Measurements from ENCODE around the gene BCL2L1.
A peak's percentile ranks its signal among the peaks of the same experiment; 100 is the strongest.
"Not testable (repeated sequence)": the region's sequence is repeated elsewhere in the genome, so short reads cannot be mapped to it uniquely, and the experiment has no call there.

Gene BCL2L1

GRCh38 chr20:31661625-31662371 lies 60.9 kb downstream of the BCL2L1 start:
- Mint-ChIP-seq H3K4me3 (peak overlapping the region; percentile 75), H3K27me3 (peaks cover 1% of the 10 kb centered on the region), H3K27ac (peak overlapping the region; percentile 6), H3K36me3 (no peaks in the 10 kb centered on the region), H3K9me3 (no peaks in the 10 kb centered on the region), H3K4me1 (peaks cover 12% of the 10 kb centered on the region)
- ATAC-seq (ENCODE audit: low read depth): peak; percentile 90
- peak; percentile 78 for DNase-seq (ENCODE audit: low spot score in 2 of 2)

DNA sequence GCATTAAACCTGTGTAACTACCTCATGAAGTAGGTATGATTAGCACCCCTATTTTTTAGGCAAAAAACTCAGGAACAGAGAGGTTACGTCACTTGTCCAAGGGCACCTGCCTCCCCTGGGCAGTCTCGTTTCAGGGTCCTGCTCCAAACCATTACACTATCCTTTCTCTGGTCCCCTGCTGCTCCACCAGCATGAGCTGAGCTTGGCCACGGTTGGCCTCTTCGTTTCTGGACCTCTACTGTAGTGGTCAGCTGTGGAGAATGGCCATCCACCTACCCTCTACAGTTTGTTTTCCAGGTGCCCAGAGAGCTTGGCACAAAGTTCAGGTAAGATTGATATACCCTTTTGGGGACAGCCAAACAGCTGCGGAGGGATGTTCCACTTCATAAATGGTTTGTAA lies 68.1 kb downstream of the BCL2L1 start:
- Mint-ChIP-seq H3K9me3 (no peaks in the 10 kb centered on the region), H3K36me3 (no peaks in the 10 kb centered on the region), H3K27ac (no peak overlapping the region), H3K4me1 (peaks cover 6% of the 10 kb centered on the region), H3K27me3 (peaks cover 1% of the 10 kb centered on the region), H3K4me3 (no peak overlapping the region)
- no peak for ATAC-seq (ENCODE audit: low read depth)
- DNase-seq (ENCODE audit: low spot score in 2 of 2): no peak

GRCh38 chr20:31653561-31653960 lies 69.1 kb downstream of the BCL2L1 start:
- DNase-seq (ENCODE audit: low spot score in 2 of 2) (no peak), ATAC-seq (ENCODE audit: low read depth) (no peak)
- no peaks in the 10 kb centered on the region for H3K36me3 Mint-ChIP-seq
- H3K27me3 Mint-ChIP-seq: no peaks in the 10 kb centered on the region
- H3K4me3 Mint-ChIP-seq: no peak overlapping the region
- no peak overlapping the region for H3K27ac Mint-ChIP-seq
- no peaks in the 10 kb centered on the region for H3K9me3 Mint-ChIP-seq
- H3K4me1 Mint-ChIP-seq: peaks cover 8% of the 10 kb centered on the region

DNA sequence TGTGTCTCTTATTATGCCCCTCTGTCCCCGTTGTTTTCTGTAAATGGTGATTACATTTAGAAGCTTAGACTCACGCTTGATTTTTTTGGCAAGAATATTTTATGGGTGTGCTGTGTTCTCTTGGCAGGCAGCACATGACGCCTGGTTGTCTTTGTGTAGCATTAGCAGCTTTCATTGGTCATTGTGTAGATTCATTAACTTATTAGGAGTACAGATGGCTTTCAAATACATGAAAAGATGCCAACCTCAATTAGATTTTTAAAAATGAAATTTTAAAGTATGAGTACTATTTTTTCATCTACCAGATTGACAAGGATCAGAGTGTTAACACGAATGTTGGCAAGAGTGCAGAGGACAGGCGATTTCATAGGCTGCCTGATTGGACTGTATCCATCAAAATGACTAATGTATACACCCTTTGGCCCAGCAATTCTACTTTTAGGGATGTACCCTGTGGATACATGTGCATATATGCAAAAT lies 69.7 kb downstream of the BCL2L1 start:
- ATAC-seq (ENCODE audit: low read depth) (no peak), DNase-seq (ENCODE audit: low spot score in 2 of 2) (no peak)
- Mint-ChIP-seq H3K27me3 (no peaks in the 10 kb centered on the region), H3K4me1 (peaks cover 8% of the 10 kb centered on the region), H3K9me3 (no peaks in the 10 kb centered on the region), H3K27ac (no peak overlapping the region), H3K36me3 (no peaks in the 10 kb centered on the region), H3K4me3 (no peak overlapping the region)

DNA sequence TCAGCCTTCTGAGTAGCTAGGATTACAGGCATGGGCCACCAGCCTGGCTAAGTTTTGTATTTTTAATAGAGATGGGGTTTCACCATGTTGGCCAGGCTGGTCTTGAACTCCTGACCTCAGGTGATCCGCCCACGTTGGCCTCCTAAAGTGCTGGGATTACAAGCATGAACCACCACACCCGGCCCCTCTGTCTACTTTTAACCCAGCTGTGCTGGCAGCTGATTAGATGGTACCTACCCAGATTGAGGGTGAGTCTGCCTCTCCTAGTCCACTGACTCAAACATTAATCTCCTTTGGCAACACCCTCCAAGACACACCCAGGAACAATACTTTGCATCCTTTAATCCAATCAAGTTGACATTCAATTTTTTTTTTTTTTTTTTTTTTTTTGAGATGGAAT lies 74.6 kb downstream of the BCL2L1 start:
- not testable (repeated sequence) for H3K27me3 Mint-ChIP-seq; H3K4me1 Mint-ChIP-seq; DNase-seq (ENCODE audit: low spot score in 2 of 2); H3K36me3 Mint-ChIP-seq; H3K27ac Mint-ChIP-seq; H3K9me3 Mint-ChIP-seq; H3K4me3 Mint-ChIP-seq; ATAC-seq (ENCODE audit: low read depth)

DNA sequence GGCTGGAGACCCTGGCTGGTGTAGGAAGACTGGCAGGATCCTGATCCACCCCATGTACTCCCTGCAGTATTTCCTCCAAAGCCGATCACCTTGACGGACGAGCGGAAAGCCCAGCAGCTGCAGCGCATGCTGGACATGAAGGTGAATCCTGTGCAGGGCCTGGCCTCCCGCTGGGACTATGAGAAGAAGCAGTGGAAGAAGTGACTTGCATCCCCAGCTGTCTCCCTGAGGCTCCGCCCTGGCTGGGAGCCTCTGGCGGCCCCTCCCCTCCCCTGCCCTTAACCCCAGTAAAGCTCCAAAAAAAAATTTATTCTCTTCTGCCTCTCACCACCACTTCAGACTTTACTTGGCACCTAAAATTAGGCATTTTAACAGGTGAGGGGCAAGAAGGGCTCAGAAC lies 78.0 kb downstream of the BCL2L1 start:
- no peak overlapping the region for H3K4me3 Mint-ChIP-seq
- no peak overlapping the region for H3K27ac Mint-ChIP-seq
- H3K27me3 Mint-ChIP-seq: peaks cover 12% of the 10 kb centered on the region
- no peaks in the 10 kb centered on the region for H3K9me3 Mint-ChIP-seq
- peaks cover 6% of the 10 kb centered on the region for H3K4me1 Mint-ChIP-seq
- no peaks in the 10 kb centered on the region for H3K36me3 Mint-ChIP-seq
- ATAC-seq (ENCODE audit: low read depth) (no peak), DNase-seq (ENCODE audit: low spot score in 2 of 2) (no peak)

GRCh38 chr20:31643522-31643921 lies 79.1 kb downstream of the BCL2L1 start:
- Mint-ChIP-seq H3K4me1 (peaks cover 4% of the 10 kb centered on the region), H3K9me3 (no peaks in the 10 kb centered on the region), H3K27ac (no peak overlapping the region), H3K36me3 (no peaks in the 10 kb centered on the region), H3K27me3 (peaks cover 12% of the 10 kb centered on the region), H3K4me3 (no peak overlapping the region)
- DNase-seq (ENCODE audit: low spot score in 2 of 2) (no peak), ATAC-seq (ENCODE audit: low read depth) (no peak)

DNA sequence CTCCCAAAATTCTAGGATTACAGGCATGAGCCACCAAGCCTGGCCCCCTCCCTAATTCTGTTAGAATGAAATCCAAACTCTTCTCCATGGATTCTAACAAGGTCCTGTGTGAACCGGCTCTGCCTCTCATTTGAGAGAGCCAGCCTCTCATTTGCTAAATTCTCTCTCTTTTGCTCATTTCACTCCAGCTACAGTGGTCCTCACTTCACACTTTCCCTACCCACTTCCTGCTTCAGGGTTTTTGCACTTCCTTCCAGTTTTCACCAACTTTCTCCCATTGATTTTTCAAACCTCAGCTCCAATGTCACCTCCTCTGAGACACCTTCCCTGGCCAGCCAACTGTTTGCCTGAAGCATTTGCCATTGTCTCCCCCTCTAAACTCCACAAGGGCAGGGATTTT lies 79.8 kb downstream of the BCL2L1 start:
- DNase-seq (ENCODE audit: low spot score in 2 of 2) (no peak), ATAC-seq (ENCODE audit: low read depth) (no peak)
- Mint-ChIP-seq H3K36me3 (no peaks in the 10 kb centered on the region), H3K27ac (no peak overlapping the region), H3K27me3 (peaks cover 14% of the 10 kb centered on the region), H3K4me3 (no peak overlapping the region), H3K4me1 (peaks cover 4% of the 10 kb centered on the region), H3K9me3 (no peaks in the 10 kb centered on the region)

GRCh38 chr20:31641391-31641790 lies 81.3 kb downstream of the BCL2L1 start:
- Mint-ChIP-seq H3K9me3 (no peaks in the 10 kb centered on the region), H3K4me3 (no peak overlapping the region), H3K36me3 (no peaks in the 10 kb centered on the region), H3K4me1 (peaks cover 4% of the 10 kb centered on the region), H3K27me3 (peaks cover 14% of the 10 kb centered on the region), H3K27ac (no peak overlapping the region)
- no peak for DNase-seq (ENCODE audit: low spot score in 2 of 2)
- no peak for ATAC-seq (ENCODE audit: low read depth)

GRCh38 chr20:31640259-31640658 lies 82.4 kb downstream of the BCL2L1 start:
- Mint-ChIP-seq H3K4me3 (no peak overlapping the region), H3K4me1 (peaks cover 4% of the 10 kb centered on the region), H3K36me3 (no peaks in the 10 kb centered on the region), H3K9me3 (no peaks in the 10 kb centered on the region), H3K27ac (no peak overlapping the region), H3K27me3 (peaks cover 15% of the 10 kb centered on the region)
- DNase-seq (ENCODE audit: low spot score in 2 of 2) (no peak), ATAC-seq (ENCODE audit: low read depth) (no peak)

DNA sequence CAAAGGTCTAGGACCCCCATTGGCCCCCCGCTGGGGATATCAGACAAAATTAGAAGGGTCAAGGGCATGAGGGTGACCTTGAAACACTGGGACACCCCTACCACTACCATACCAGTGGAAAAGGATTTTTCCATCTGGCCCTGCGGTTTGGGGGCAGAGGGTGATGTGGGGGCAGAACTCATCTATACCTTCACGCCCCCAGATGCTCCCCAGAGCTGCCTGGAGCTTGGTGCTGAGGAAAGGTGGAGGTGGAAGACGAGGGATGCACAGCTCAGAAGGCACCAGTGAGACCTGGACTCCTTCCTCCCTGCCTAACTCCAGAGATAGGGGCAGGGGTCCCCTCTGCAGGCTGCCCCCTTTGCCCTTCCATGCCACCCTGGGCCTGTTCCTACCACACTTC lies 83.9 kb downstream of the BCL2L1 start:
- Mint-ChIP-seq H3K9me3 (no peaks in the 10 kb centered on the region), H3K36me3 (no peaks in the 10 kb centered on the region), H3K4me3 (no peak overlapping the region), H3K27me3 (peaks cover 15% of the 10 kb centered on the region), H3K4me1 (peaks cover 4% of the 10 kb centered on the region), H3K27ac (no peak overlapping the region)
- DNase-seq (ENCODE audit: low spot score in 2 of 2) (no peak), ATAC-seq (ENCODE audit: low read depth) (no peak)

GRCh38 chr20:31638317-31638716 lies 84.4 kb downstream of the BCL2L1 start:
- no peak overlapping the region for H3K4me3 Mint-ChIP-seq
- H3K27ac Mint-ChIP-seq: no peak overlapping the region
- DNase-seq (ENCODE audit: low spot score in 2 of 2): no peak
- no peaks in the 10 kb centered on the region for H3K9me3 Mint-ChIP-seq
- H3K4me1 Mint-ChIP-seq: peaks cover 4% of the 10 kb centered on the region
- peaks cover 15% of the 10 kb centered on the region for H3K27me3 Mint-ChIP-seq
- H3K36me3 Mint-ChIP-seq: no peaks in the 10 kb centered on the region
- no peak for ATAC-seq (ENCODE audit: low read depth)

GRCh38 chr20:31637660-31638059 lies 85.0 kb downstream of the BCL2L1 start, which contains the start of gene COX4I2:
Gene COX4I2, plus strand, starts transcription at chr20:31637912. Its CDS starts 1,106 bp downstream, at chr20:31639018.
- no peak for ATAC-seq (ENCODE audit: low read depth)
- Mint-ChIP-seq H3K9me3 (no peaks in the 10 kb centered on the region), H3K4me1 (no peaks in the 10 kb centered on the region), H3K36me3 (no peaks in the 10 kb centered on the region), H3K4me3 (no peak within 1 kb of the TSS), H3K27me3 (peaks cover 12% of the 10 kb centered on the region), H3K27ac (no peak within 1 kb of the TSS)
- no peak for DNase-seq (ENCODE audit: low spot score in 2 of 2)

DNA sequence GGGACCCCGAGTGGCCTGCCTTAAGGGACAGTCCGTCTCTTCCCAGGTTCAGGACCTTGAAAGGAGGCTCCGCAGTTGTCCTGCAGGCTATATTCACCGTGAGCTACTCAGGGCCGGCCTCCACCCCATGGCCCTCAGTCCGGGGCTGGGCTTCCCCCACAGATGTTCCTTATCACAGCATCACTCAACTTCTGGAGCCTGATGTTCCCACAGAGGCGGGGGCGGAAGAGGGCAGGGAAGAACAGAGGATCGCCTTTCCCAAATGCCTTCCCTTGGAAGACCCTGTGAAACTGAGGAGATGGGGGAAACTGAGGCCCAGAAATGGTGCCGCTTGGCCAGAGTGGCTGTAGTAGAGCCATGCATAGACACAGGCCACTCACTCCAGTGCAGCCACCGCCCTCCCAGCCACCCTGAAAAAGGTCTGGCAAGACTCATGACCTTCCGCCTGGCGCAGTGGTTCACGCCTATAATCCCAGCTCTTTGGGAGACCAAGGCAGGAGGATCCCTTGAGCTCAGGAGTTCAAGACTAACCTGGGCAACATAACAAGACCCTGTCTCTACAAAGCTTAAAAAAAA lies 89.2 kb downstream of the BCL2L1 start:
- Mint-ChIP-seq H3K4me1 (no peaks in the 10 kb centered on the region), H3K27me3 (peaks cover 4% of the 10 kb centered on the region), H3K4me3 (no peak overlapping the region), H3K36me3 (no peaks in the 10 kb centered on the region), H3K27ac (no peak overlapping the region), H3K9me3 (no peaks in the 10 kb centered on the region)
- DNase-seq (ENCODE audit: low spot score in 2 of 2): no peak
- ATAC-seq (ENCODE audit: low read depth): no peak

Measured in memory B cell (primary cell).